AG08396 (cell line): ENCODE results near the gene KLHL2.
"Not testable (repeated sequence)": the region's sequence is repeated elsewhere in the genome, so short reads cannot be mapped to it uniquely, and the experiment has no call there.

Source experiments
- DNase-seq: peaks from one replicate; pipeline ENCODE4 v3.0.0; 2012; ENCODE audit warnings: low spot score, mixed read lengths

The KLHL2 gene

GRCh38 chr4:165207431-165208220, at the start of gene KLHL2:
TSS of gene KLHL2 (plus strand) at chr4:165207561. CDS start at chr4:165207877, 316 bp downstream.
- DNase-seq: peak; percentile 92

DNA sequence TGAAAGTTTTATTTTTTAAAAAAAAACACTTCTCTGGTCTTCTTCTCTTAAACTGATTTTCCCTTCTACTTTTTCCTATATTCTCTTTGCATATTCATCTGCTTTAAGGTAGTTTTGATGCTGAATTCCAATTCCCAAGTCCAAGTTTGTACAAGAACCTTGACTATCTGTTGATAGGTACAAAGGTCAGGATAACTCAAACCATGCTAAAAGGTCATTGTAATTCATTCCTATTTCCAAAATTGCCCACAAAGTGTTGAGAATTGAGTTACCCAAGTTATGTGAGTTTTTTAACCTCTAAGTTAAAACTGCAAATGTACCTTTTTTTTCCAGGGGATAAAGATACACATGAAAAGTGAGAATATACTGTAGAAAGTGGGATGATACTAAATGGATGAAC, 48.6 kb upstream of the KLHL2 start:
- DNase-seq: no peak

DNA sequence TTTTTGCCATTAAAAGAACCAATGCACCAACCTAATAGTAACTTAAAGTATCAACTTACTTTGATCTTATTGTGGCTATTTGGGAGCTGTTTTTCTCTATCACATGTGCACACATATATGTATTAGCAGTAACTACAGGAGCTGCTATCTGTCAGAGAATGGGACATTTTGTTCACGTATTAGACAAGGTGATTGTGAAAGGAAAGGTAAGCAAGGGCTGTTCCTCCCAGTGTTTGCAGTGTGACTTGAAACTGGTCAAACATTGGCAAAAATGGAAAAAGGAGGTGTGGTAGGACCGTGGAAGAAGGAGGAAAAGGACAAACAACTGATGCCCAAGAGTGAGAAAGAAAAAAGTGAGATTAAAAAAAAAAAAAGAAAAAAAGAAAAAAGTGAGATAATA, 43.1 kb upstream of the KLHL2 start:
- DNase-seq: no peak

DNA sequence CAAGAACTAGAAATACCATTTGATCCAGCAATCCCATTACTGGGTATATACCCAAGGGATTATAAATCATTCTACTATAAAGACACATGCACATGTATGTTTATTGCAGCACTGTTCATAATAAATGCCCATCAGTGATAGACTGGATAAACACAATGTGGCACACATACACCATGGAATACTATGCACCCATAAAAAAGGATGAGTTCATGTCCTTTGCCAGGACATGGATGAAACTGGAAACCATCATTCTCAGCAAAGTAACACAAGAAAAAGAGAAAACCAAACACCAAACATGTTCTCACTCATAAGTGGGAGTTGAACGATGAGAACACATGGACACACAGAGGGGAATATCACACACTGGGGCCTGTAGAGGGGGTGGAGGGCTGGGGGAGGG, 40.5 kb upstream of the KLHL2 start:
- DNase-seq: not testable (repeated sequence)

DNA sequence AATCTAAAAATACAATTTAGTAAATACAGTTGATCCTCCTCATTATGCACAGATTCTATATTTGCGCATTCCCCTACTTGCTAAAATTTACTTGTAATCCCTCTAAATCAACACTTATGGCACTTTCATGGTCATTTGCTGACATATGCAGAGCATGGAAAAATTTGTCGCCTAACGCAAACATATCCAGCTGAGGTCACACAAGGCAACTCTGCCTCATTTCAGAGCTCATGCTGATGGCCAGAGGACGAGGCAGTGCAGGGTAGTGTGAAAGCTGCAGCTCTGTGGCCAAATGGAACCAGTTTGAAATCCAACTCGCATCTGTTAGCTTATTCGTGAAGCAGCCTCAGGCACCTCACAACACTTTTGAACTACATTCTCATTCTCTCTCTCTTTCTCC, 39.7 kb upstream of the KLHL2 start:
- DNase-seq: no peak

DNA sequence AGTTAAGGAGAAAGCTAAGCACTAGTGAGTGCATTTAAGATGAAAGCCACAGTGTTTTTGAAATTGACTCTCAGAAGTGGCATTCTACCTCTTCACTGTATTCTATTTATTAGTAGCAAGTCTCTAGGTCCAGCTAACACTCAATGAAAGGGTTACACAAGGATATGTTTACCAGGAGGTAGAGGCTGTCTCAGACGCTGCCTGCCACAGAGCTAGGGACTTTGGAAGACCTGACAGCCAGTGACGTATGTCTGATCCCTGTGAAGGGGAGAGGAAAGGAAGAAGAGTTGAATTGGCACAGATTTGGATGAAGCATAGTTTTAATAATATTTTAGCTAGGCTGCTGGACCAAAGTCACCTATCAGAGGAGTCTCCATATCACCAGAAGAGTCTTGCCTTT, 36.5 kb upstream of the KLHL2 start:
- DNase-seq: no peak

GRCh38 chr4:165175470-165175869, 31.9 kb upstream of the KLHL2 start:
- not testable (repeated sequence) for DNase-seq

GRCh38 chr4:165175879-165176278, 31.5 kb upstream of the KLHL2 start:
- DNase-seq: no peak

- DNase-seq: no peak
Measured at GRCh38 chr4:165177725-165178666, 29.4 kb upstream of the KLHL2 start.

DNA sequence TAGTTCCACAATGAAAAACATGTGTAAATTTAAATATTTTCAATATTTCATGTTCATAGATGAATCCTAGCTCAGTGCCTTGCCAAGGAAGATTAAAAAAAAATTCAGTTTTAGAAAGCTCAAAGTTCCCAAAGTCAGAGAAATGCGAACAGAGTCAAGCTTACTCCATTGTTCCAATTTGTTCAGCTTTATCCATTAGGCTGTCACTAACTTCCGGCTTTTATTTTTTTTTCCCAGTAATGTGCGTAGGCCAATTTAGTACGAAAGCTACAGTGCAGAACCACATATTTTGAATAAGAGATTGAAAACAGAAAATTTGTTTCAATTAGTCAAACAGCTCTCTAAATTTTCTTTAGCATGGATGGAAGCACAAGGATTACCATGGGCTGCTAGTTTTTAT, 23.1 kb upstream of the KLHL2 start:
- no peak for DNase-seq

GRCh38 chr4:165184998-165185397, 22.4 kb upstream of the KLHL2 start:
- DNase-seq: not testable (repeated sequence)

- no peak for DNase-seq
Measured at GRCh38 chr4:165185448-165185847, 21.9 kb upstream of the KLHL2 start.

GRCh38 chr4:165190591-165191347, 16.6 kb upstream of the KLHL2 start:
- no peak for DNase-seq

GRCh38 chr4:165191348-165191656, 16.1 kb upstream of the KLHL2 start:
- DNase-seq: no peak

- no peak for DNase-seq
Measured at GRCh38 chr4:165191814-165192499, 15.4 kb upstream of the KLHL2 start.

DNA sequence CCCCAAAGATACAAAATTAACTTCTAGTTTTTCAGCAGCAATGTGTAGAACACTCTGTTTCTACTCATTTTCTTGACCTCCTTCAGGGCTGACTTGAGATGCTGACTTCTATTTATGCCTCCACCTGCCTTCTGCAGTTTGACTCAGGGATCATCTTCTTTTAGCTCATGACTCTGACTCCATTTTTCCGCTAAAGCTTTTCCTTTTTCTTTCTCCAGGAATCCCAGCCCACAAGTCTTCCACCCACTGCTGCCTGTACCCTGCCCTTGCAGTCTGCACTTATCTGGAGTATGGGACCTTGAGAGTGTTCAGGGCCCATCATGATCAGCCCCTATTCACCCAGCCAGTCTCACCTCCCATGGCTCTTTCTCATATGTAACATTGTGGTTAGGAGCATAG, 14.9 kb upstream of the KLHL2 start:
- DNase-seq: no peak

GRCh38 chr4:165192956-165193355, 14.4 kb upstream of the KLHL2 start:
- no peak for DNase-seq

- DNase-seq: no peak
Measured at GRCh38 chr4:165194368-165194767, 13.0 kb upstream of the KLHL2 start.

GRCh38 chr4:165198329-165198728, 9.0 kb upstream of the KLHL2 start:
- no peak for DNase-seq

DNA sequence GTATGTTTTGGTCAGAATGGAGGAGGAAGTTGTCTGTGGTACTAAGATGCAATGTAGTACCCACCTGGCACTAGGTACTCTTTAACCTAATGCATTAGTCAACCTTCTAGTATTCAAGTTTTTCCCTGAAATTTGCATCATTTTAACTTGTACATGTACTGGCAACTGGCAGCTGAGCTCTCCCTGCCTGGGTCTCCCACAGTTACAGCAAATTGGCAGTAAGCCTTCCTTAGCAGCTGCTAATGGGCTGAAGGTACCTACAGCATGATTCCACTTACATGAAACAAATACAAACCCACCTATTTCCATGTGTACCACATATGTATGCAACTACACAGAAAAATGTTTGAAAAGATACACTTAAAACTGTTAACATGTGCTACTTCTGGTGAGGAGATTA, 8.1 kb upstream of the KLHL2 start:
- DNase-seq: no peak

DNA sequence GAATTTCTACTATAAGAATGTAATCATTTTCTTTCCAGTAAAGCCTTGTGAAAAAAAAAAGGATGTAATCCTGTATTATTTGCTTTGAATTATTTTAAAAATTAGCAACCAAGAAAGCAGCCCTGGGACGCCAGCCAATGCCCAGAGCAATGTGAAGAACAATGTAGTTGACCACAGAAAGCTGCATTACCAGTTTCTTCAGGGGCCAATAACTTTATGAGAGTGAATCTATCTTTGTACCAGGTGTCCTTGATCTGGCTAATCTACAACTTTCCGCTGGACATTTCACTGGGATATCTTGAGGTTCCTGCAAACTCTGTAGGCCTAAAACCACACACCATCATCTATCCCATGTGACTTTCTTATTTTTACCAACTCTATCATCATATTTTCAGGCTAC, 7.6 kb upstream of the KLHL2 start:
- DNase-seq: no peak

DNA sequence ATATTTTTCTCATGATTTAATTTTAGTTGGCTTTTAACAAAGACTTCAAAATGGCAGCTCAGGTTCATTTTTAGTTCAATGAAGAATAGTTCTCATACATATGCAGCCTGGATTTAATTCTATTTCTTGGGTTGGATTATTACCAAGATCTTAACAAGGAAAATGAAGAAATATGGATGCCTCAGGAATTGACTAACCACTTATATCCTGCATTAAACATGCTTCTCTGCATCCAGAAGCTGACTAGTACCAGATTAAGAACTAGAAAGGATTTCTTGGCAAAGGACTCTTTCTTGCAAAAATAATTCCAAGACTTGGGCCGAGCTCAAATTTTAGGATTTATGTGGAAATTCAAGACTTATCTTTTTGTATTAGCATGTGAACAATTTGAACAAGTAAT, 5.6 kb upstream of the KLHL2 start:
- DNase-seq: no peak
